Parathyroid adenoma (tissue), 2 donors: ENCODE results near the gene MIA2.

Source experiments
- H2AFZ ChIP-seq: fragments of 300-600 bp; sonication (generic); one replicate; pipeline ENCODE4 v1.7.0; 2017; ENCODE audit warnings: antibody characterized with exemption, mild to moderate bottlenecking
- H3K27ac ChIP-seq: fragments of 300-600 bp; sonication (generic); one replicate; pipeline ENCODE4 v1.7.0; 2017
- H3K27me3 ChIP-seq: fragments of 300-600 bp; sonication (generic); one replicate; pipeline ENCODE4 v1.7.0; 2017; ENCODE audit warnings: low read length; ENCODE audit not compliant: control insufficient read depth, insufficient read depth
- H3K36me3 ChIP-seq: fragments of 300-600 bp; sonication (generic); one replicate; pipeline ENCODE4 v1.7.0; 2017; ENCODE audit warnings: low read length; ENCODE audit not compliant: control insufficient read depth, insufficient read depth
- H3K4me1 ChIP-seq: fragments of 300-600 bp; sonication (generic); one replicate; pipeline ENCODE4 v1.7.0; 2017; ENCODE audit warnings: control low read depth
- H3K4me2 ChIP-seq: fragments of 300-600 bp; sonication (generic); one replicate; pipeline ENCODE4 v1.7.0; 2017; ENCODE audit warnings: low read length
- H3K4me3 ChIP-seq: fragments of 300-600 bp; sonication (generic); one replicate; pipeline ENCODE4 v1.7.0; 2017; ENCODE audit warnings: low read depth, low read length
- H3K79me2 ChIP-seq: fragments of 300-600 bp; sonication (generic); one replicate; pipeline ENCODE4 v1.7.0; 2017; ENCODE audit warnings: control low read depth
- H3K9ac ChIP-seq: fragments of 300-600 bp; sonication (generic); one replicate; pipeline ENCODE4 v1.7.0; 2017; ENCODE audit warnings: mild to moderate bottlenecking
- H3K9me3 ChIP-seq: fragments of 300-600 bp; sonication (generic); one replicate; pipeline ENCODE4 v1.7.0; 2017; ENCODE audit warnings: low read length; ENCODE audit not compliant: control insufficient read depth
- CTCF ChIP-seq: fragments of 300-600 bp; sonication (generic); IDR thresholded peaks from one replicate; pipeline ENCODE4 v1.7.0; 2017; ENCODE audit warnings: antibody characterized with exemption, mild to moderate bottlenecking
- donor health status: primary hyperparathyroidism.

Gene MIA2

GRCh38 chr14:39383026-39383660, 149.4 kb downstream of the MIA2 start:
- Histone ChIP-seq H3K36me3 (no peaks in the 10 kb centered on the region), H3K9me3 (no peaks in the 10 kb centered on the region), H3K4me2 (no peak overlapping the region), H3K9ac (no peak overlapping the region), H3K79me2 (no peaks in the 10 kb centered on the region), H3K4me3 (no peak overlapping the region), H3K27me3 (no peaks in the 10 kb centered on the region), H3K27ac (no peak overlapping the region), H3K4me1 (peaks cover 5% of the 10 kb centered on the region), H2AFZ (no peak overlapping the region)
- no peak for TF ChIP-seq CTCF

- Histone ChIP-seq H3K9ac (no peak overlapping the region), H3K79me2 (no peaks in the 10 kb centered on the region), H3K4me3 (no peak overlapping the region), H3K27me3 (no peaks in the 10 kb centered on the region), H2AFZ (no peak overlapping the region), H3K4me1 (peaks cover 5% of the 10 kb centered on the region), H3K9me3 (no peaks in the 10 kb centered on the region), H3K4me2 (no peak overlapping the region), H3K36me3 (no peaks in the 10 kb centered on the region), H3K27ac (no peak overlapping the region)
- no peak for TF ChIP-seq CTCF
These were observed 150.0 kb downstream of the MIA2 start for GRCh38 chr14:39383741-39384140.

GRCh38 chr14:39384177-39384576, 150.5 kb downstream of the MIA2 start:
- Histone ChIP-seq H2AFZ (no peak overlapping the region), H3K4me1 (peaks cover 5% of the 10 kb centered on the region), H3K9ac (no peak overlapping the region), H3K4me2 (no peak overlapping the region), H3K9me3 (no peaks in the 10 kb centered on the region), H3K27ac (no peak overlapping the region), H3K36me3 (no peaks in the 10 kb centered on the region), H3K4me3 (no peak overlapping the region), H3K79me2 (no peaks in the 10 kb centered on the region), H3K27me3 (no peaks in the 10 kb centered on the region)
- TF ChIP-seq CTCF, result no peak

GRCh38 chr14:39393289-39393688, 159.6 kb downstream of the MIA2 start:
- TF ChIP-seq CTCF, result no peak
- Histone ChIP-seq H3K4me1 (no peaks in the 10 kb centered on the region), H3K4me2 (no peak overlapping the region), H3K4me3 (no peak overlapping the region), H3K36me3 (no peaks in the 10 kb centered on the region), H2AFZ (no peak overlapping the region), H3K9ac (no peak overlapping the region), H3K9me3 (no peaks in the 10 kb centered on the region), H3K27ac (no peak overlapping the region), H3K79me2 (no peaks in the 10 kb centered on the region), H3K27me3 (no peaks in the 10 kb centered on the region)

GRCh38 chr14:39395555-39396254, 162.0 kb downstream of the MIA2 start:
- no peak overlapping the region for H3K27ac ChIP-seq
- H3K4me2 ChIP-seq, result no peak overlapping the region
- no peak overlapping the region for H3K9ac ChIP-seq
- no peaks in the 10 kb centered on the region for H3K4me1 ChIP-seq
- H3K79me2 ChIP-seq, result no peaks in the 10 kb centered on the region
- no peaks in the 10 kb centered on the region for H3K9me3 ChIP-seq
- no peak overlapping the region for H3K4me3 ChIP-seq
- H3K36me3 ChIP-seq, result no peaks in the 10 kb centered on the region
- H3K27me3 ChIP-seq, result no peaks in the 10 kb centered on the region
- TF ChIP-seq CTCF, result no peak
- no peak overlapping the region for H2AFZ ChIP-seq
